Fibroblast of gingiva (primary cell): Measurements from ENCODE around the gene PRRT1.

ENCODE experiments used
- DNase-seq: peaks from one replicate; pipeline ENCODE4 v3.0.0-alpha.2; 2011; ENCODE audit warnings: low read depth

The PRRT1 gene

DNA sequence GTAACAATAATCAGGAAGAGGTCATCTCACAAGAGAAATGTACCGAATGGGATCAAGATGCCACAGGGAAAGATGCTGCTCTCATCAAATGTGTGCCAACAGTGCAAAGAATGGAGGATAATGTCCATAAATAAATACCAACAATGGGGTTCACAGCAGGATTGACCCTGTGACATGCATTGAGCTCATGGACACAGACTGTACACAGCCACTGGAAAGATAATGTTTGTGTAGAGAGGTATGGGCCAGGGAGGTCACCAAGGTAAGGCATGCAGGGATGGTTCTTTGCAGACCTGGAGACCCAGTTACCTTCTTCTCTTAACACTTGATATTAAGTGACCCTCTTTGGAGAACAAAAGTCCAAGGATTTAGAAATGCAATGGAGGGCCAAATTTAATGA, 22.7 kb upstream of the PRRT1 start:
- no peak for DNase-seq

DNA sequence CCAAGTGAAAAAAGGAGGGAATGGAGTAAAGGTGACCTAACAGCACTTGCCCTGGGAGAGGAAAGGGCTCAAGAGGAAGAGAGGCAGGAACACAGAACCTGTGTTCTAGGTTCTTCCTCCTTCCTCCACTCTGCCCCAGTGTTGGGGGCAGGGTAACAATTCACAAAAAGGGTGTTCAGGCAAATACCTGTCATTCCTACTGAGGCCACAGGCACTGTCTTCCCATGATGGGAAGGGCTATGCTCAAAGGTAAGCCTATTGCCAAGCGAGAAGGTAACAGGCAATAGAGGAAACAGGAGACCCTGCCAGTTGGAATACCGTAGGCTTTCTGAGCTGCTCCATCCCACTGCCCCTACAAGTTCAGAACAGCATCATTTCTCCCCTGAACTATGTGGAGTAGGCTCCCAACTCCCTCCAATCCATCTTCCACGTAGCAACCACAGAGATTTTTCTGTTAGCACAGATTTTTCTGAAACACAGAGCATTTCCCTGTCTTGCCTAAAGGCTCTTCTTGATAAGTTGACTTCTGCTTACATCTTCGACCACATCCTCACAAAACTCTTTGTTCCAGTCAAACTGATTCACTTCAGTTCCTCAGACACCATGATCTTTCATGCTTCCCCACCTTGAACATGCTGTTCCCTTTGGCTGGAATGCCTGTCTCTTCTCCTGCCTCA, 21.4 kb upstream of the PRRT1 start:
- DNase-seq: no peak

DNA sequence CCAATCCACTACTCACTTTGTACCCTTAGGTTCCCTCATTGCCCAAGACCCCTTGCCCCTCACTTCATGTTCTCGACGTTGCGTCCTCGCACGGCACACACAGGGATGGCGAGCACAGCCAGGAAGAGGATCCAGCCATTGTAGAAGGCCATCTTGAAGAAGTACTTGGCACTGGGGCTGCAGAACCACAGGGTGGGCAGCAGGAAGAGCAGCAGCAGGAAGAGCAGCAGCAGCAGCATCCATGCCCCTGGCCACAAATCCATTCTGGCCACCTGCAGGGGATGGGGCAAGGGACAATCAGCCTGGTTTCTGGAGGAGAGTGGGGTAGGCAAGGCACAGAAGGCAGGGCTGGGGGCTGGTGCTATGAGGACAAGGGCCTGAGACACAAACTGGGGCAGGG, 19.5 kb upstream of the PRRT1 start:
- no peak for DNase-seq

DNA sequence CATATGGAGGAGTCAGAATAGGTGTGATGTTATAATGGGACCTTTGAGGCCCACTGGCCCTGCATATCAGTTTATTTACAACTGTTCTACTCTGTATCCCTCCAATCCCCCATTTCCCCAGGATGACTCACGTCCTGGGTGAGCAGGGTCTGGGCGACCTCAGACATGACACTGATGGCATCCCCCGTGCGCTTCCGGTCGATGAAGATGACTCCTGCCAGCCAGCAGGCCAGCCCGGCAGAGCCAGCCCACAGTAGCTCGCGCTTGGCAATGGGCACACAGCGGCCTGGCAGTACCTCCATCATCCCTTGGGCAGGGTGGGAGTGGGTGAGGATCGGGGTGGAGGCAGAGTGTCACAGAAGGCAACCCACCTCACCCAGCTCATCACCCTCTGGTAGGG, 18.6 kb upstream of the PRRT1 start:
- DNase-seq: no peak

DNA sequence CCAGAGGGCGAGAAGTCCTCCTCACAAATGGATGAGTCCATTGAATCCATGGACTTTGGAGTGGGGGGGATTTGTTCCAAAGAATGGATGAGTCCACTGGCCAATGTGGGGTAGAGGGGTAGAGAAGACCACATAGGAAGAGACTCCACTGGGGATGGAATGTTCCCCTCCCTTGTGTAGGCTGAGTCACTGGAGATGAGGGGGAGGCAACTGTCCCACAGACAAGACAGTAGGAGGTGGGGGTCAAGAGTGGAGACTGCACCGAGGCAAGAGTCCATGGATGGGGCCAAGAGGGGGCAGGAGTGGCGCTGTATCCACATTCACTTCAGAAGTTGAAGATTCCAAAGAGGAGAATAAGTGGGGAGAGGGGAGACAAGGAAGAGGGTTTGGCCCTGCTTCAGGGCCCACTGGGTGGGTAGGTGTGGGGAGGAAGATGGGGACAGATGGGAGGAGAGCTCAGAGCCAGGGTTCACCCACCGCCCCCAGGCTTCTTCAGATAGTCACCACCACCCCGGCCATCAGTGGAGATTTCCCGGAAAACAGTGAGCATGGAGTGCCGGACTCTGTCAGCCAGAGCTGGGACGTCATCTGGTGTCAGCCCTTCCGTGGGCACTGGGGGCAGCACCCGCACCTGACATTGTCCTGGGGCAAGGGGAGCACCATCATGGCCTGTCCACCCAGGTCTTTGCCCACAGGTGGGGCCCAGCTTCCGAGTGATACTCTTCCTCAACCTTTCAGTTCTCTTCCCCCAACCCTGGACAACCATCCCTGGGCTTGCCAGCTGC, 17.3 kb upstream of the PRRT1 start:
- DNase-seq: no peak

DNA sequence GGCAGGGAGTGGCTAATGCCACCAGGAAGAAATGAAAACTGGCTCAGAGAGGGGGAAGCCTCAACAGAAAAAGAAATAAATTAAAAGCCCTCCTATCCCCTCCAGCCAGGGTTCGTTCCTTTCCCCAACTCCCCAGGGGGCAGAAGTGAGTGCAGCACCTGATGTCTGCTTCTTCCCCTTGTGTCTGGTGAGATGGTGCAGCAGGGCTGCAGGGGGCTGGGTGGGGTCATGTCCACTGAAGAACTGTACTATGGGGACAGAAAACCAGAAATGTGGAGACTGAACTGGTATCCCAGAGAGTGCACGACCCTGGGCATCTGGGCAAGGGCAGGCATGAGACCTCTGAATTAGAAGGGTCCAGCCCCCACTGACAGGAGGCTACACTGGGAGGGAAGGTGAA, 16.6 kb upstream of the PRRT1 start:
- DNase-seq: no peak

DNA sequence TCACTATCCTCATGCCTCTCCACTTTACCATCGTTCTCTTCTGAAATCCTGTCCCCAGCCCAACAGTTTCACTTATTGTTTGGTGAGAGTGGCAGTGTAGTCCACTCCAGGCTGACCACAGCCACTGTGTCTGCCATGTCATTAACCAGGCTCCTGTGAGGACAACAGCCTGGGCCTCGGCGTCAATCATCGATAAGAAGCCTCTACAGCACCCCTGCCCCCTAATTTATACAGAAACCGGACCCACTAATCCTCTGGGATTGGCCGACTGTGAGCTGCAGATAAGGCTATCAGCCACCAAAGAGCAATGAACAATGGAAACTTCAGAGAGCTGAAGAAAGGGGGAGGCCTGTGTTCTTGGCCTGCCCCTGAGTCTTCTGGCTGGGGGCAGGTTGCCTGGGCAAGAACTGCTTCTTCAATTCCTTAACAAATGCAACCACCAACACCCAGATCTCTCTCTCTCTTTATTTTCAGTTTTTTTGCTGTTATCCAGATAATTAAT, 16.1 kb upstream of the PRRT1 start:
- DNase-seq: no peak

DNA sequence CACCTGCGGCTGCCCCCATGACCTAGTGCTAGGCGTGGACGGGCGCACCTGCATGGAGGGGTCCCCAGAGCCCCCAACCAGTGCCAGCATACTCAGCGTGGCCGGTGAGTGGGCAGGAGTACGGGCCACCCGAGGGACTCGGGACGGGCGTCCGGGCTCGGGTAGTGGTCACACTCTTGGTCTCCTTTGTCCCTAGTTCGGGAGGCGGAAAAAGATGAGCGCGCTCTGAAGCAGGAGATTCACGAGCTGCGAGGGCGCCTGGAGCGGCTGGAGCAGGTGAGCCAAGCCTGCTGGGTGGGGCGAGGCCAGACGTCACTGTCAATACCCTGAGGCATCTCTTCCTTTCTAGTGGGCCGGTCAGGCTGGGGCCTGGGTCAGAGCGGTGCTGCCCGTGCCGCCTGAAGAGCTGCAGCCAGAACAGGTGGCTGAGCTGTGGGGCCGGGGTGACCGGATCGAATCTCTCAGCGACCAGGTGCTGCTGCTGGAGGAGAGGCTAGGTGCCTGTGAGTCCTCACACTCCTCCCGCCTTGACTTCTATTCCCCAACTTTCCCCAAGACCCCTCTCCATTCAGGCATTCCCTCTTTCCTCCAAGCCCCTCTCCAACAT, 15.5 kb upstream of the PRRT1 start:
- DNase-seq: no peak

DNA sequence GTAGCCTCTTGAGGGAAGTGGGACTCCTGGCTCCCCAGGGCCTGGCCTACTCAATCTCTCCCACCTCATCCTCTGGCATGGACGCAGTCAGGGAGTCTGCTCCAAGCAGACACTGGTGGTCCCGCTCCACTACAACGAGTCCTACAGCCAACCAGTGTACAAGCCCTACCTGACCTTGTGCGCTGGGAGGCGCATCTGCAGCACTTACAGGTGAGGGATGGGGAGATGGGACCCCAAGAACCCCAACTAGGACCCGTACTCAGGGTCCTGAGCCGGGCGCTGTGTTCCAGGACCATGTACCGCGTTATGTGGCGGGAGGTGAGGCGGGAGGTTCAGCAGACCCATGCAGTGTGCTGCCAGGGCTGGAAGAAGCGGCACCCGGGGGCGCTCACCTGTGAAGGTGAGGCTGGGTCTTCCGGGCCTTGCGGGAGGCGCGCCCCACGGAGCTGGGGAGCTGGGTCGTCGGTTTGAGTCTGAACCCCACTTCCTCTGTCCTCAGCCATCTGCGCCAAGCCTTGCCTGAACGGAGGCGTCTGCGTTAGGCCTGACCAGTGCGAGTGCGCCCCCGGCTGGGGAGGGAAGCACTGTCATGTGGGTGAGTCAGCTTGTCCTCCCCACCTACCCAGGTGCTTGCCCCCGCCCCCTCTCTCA, 14.8 kb upstream of the PRRT1 start:
- no peak for DNase-seq

DNA sequence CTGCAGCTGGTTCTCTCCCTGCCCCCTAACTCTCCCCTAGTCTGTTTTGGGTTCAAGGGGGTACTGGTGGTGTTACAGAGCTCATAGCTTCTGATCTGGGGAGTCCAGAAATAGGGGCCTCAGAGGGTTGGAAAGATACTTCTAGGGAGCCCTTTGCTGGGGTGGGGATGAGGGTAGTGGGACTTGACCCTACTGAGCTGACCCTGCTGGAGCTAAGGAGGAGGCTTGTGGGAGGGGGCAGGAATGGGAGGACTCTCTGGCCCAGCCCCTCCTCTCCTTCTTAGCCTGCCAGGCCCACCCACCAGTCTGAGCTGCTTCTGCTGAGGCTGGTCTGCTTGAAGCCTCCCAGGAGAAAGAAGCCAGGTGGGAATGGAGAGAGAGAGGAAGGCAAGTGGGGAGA, 12.6 kb upstream of the PRRT1 start, which contains the start of gene EGFL8:
TSS of gene EGFL8 (plus strand) at position 301 of the 400 bp plus-strand sequence. CDS start 1,571 bp downstream, outside the sequence.
- no peak for DNase-seq

DNA sequence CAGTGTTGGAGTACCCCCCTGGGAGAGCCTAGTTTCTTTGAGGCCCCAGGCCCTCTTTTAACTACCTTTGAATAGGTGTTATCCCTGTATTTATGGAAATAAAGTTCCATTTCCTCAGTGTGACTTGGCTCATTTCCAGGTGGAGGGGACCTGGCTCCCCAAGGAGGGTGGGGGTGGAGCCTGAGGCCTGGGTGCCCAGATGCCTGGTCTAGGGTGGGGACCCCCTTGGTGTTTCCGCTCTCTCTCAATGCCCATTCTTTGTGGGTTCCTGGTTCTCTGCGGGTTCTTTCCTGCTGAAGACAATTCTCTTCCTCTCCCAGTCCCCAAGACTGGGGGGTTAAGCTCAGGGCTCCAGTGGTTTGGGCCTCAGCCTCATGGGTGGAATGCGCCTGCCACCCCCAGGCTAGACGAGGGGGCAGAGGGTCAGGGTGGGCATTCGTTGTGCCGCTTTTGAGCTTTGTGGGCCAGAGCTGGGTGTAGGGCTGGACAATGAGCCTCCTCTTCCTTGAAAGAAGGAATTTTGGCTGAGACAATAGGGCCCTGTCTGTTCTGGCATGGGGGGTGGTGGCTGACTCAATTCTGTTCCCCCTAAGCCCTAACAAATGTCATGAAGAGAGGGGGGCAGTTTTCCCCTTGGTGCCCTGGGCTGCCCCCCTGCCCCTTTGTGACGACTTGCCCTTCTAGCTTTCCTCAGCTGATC, 12.0 kb upstream of the PRRT1 start:
- no peak for DNase-seq

DNA sequence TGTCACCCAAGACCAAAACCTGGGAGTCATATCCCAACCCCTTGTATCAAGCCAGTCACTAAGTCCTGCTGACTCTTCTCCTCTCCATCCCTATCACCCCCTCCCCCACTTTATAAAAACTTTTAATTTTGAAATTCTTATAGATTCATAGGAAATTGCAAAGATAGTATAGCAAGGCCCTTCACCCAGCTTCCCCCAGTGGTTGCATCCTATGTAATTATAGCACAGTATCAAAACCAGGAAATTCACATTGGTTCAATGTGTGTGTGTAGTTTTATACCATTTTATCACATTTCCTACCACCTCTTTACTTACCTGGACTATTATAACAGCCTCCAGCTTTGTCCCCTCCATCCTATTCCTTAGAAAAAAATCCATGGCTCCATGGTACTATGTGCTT, 6.3 kb upstream of the PRRT1 start:
- no peak for DNase-seq

DNA sequence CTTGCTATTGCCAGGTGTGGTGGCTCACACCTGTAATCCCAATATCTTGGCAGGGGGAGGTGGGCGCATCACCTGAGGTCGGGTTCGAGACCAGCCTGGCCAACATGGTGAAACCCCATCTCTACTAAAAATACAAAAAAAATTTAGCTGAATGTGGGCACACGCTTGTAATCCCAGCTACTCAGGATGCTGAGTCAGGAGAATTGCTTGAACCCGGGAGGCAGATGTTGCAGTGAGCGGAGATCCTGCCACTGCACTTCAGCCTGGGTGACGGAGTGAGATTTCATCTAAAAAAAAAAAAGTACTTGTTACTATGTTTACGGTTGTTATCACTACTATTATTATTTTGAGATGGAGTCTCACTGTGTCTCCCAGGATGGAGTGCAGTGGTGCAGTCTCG, 5.2 kb upstream of the PRRT1 start:
- no peak for DNase-seq

DNA sequence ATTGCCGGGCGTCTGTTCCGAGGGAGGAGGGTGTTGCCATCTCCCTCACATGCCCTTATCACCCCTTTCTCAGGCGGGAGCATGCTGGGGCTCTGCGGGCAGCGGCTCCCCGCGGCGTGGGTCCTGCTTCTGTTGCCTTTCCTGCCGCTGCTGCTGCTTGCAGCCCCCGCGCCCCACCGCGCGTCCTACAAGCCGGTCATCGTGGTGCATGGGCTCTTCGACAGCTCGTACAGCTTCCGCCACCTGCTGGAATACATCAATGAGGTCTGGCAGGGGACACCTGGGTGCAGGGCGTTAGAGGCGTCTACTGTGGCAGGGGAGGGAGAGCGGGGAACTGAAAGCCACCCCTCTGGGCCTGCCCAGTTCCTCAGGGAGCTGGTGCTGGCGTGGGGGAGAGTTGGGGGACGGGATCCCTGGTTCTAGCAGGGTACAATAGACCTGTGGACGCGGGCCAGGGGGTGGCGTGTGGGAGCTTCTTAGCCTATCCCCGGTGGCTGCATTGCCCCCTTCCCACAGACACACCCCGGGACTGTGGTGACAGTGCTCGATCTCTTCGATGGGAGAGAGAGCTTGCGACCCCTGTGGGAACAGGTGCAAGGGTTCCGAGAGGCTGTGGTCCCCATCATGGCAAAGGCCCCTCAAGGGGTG, 2.9 kb upstream of the PRRT1 start:
- peak; percentile 59 for DNase-seq

DNA sequence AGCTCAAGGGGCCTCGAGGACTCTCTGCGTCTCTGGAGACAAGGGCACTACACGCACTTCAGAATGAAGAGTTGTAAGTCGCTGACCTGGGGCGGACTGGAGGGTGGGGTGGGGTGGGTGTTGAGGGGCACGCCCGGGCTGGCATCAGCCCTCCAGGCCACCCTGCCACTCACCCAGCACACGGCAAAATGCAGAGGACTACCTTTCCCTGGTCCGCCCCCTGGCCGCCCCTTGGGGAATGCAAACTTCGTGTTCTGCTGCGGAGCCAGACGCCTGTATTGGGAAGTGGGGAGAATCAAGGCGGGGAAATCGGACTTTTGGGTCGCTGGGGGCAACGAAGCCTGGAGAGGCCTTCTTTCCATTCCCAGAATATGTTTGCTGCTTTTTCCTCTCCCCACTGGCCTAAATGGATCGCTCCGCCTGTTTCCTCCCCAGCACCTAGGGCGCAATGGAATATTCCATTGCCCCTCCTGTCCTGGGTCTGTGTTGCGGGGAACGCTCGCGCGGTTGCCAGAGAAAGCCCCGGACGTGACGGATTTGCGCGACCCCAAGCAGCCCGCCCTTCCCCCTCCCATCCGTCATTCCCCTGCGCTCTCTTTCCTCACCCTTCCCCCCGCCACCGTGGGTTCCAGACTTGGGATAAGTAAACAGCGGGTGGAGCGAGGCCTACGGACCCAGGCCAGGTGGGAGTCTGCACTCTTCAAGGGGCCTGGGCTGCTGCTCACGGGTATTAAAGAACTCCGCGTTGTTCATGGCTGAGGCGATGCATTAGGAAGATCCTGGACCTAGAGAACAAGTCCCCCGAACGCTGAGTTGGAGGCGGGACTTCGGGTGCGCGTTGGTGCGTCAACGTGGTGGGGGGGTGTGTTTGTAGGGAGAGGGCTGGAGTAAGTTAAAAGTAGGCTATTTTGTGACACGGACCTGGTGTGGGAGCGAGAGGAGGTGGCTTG, 2.1 kb upstream of the PRRT1 start, which contains the start of gene PPT2:
TSS of gene PPT2 (plus strand) at position 578 of the 950 bp plus-strand sequence. CDS start 454 bp downstream, outside the sequence.
- DNase-seq: peak; percentile 94

DNA sequence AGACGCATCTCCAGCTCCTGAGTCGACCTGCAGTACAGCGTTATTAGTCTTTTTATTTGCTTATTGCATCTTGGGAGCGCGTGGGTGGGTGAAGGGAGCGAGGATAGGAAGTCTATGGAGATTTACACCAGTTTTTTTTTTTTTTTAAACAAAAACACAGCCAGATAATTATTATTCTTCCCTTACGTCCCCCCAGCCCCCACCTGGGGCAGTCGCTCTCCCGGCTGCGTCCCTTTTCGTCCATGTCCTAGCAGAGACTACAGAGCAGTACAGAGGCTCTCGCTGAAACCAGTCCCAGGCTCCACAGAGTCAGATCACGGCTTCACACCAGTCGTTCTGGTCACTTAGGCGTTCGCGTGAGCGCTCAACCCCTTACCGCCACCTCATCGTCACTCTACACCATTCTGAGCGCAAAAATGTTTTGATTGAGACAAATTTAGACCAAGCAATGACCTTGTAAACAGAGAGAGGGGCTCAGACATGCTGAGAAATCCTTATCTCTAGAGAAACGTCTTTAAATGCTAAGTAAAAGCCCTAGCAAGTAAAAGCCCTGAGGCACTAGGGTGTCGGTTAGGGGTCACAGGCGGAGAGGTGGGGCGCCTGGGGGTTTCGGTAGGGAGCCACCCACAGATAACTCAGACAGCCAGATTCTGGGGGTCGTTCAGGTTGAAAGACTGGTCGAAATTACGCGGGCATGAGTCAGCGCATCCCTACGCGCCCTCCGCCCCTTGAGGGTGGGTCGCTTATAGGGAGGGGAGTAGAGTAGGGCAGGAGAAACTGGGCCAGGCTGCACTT, 1.2 kb upstream of the PRRT1 start:
- peak; percentile 45 for DNase-seq

DNA sequence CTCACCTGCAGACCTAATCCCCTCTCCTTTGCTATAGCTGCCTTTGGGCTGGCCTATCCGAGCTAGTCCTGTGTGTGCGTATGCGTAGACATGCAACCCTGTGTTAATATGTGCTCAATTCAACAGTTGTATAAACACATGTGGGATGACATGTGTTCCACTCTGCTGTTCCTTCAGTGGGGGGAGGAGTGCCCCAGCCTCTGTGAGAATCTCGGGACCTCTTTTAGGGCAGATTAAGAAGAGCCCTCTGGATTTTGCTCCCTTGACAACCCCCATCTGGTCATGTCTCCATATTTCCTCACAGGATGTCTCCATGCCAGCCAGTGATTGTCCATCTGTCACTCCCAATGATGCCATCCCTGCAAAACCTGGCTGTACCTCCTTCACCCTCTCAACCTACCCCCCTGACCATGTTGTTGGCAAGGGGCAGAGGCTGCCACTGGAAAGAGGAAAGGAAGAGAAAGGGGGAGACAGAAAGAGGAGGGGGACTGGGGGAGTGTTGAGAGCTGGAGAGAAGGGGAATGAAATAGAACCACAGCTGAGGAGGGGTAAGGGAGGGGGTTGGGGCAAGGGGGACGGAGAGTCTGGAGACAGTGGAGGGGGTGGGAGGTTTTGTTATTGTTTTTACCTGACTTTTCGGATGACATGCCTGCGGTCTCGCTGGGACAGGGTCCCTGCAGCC, 417 bp downstream of the PRRT1 start:
- no peak for DNase-seq
